Stomach (tissue), 4 donors: ENCODE results near the gene CBLB.

Experiments used
- CTCF ChIP-seq, 7 experiments: fragments of 450-650 bp in 4 of 7; fragments of 200-600 bp in 3 of 7; sonication (generic) in 3 of 7; IDR thresholded peaks; one replicate each; pipeline ENCODE4 v1.5.1; 2016 to 2019; ENCODE audit warnings: antibody characterized with exemption in 7 of 7, control low read depth in 2 of 7, mild to moderate bottlenecking in 1 of 7
- EP300 ChIP-seq: sonication (generic); formaldehyde crosslinking; IDR thresholded peaks from one replicate; pipeline ENCODE4 v1.6.1; 2017; ENCODE audit warnings: antibody characterized with exemption
- POLR2AphosphoS5 ChIP-seq, 3 donors: sonication (generic); formaldehyde crosslinking; IDR thresholded peaks; one replicate each; pipeline ENCODE4 v1.6.1; 2016; ENCODE audit warnings: antibody characterized with exemption in 3 of 3

- TF ChIP-seq CTCF (IDR thresholded peaks at IDR 0.05) (no peak), EP300 (no peak), POLR2AphosphoS5 (IDR thresholded peaks at IDR 0.05) (no peak)
Measured at GRCh38 chr3:105773291-105773690, 95.5 kb downstream of the CBLB start.
